Osteoblast (primary cell): ENCODE measurements around the gene TIMP2. TPM values are rescaled to one million over a fixed set of nuclear protein-coding genes. Genes with fewer than 3 reads are reported as not detected.

Source experiments
- DNase-seq: peaks from one replicate; pipeline ENCODE4 v3.0.0; 2011; ENCODE audit warnings: low spot score, mixed read lengths; ENCODE audit not compliant: insufficient read length; ENCODE audit errors: missing footprints
- H2AFZ ChIP-seq: 2 replicates; pipeline ENCODE4 v1.6.0; 2011; ENCODE audit warnings: mild to moderate bottlenecking, low read length
- H3K27ac ChIP-seq: 2 replicates; pipeline ENCODE4 v1.5.1; 2011; ENCODE audit warnings: mild to moderate bottlenecking, low read depth, low read length, moderate library complexity
- H3K27me3 ChIP-seq: 2 replicates; pipeline ENCODE4 v1.6.0; 2012; ENCODE audit warnings: mild to moderate bottlenecking, control low read depth, inconsistent platforms, low read length, moderate library complexity; ENCODE audit not compliant: insufficient read depth
- H3K36me3 ChIP-seq: 2 replicates; pipeline ENCODE4 v1.5.1; 2011; ENCODE audit warnings: mild to moderate bottlenecking, low read length, control low read depth, moderate library complexity; ENCODE audit not compliant: insufficient read depth
- H3K4me1 ChIP-seq: 2 replicates; pipeline ENCODE4 v1.5.1; 2011; ENCODE audit warnings: mild to moderate bottlenecking, low read length, control low read depth, moderate library complexity; ENCODE audit not compliant: insufficient read depth
- H3K4me2 ChIP-seq: 2 replicates; pipeline ENCODE4 v1.6.0; 2011; ENCODE audit warnings: mild to moderate bottlenecking, low read length; ENCODE audit not compliant: insufficient read depth
- H3K4me3 ChIP-seq: fragments of 200-600 bp; sonication (generic); 3 replicates; pipeline ENCODE4 v1.5.1; 2012; ENCODE audit warnings: mild to moderate bottlenecking, low read length, inconsistent platforms; ENCODE audit not compliant: insufficient read depth
- H3K79me2 ChIP-seq: 2 replicates; pipeline ENCODE4 v1.6.0; 2012; ENCODE audit warnings: mild to moderate bottlenecking, low read length, control low read depth, inconsistent platforms; ENCODE audit not compliant: insufficient read depth
- H3K9me3 ChIP-seq: 2 replicates; pipeline ENCODE4 v1.5.1; 2011; ENCODE audit warnings: low read depth, low read length, control low read depth
- H4K20me1 ChIP-seq: 2 replicates; pipeline ENCODE4 v1.6.0; 2012; ENCODE audit warnings: mild to moderate bottlenecking, low read length, control low read depth; ENCODE audit not compliant: insufficient read depth
- CTCF ChIP-seq: IDR thresholded peaks from 2 replicates; pipeline ENCODE4 v1.5.1; 2011; ENCODE audit warnings: mild to moderate bottlenecking, low read depth, low read length, moderate library complexity; ENCODE audit errors: extremely low read depth
- total RNA-seq: library from RNA; depleted of rRNA; stranded (reverse); fragments of >200 nt; gene quantifications from 2 replicates; pipeline ENCODE4 v1.2.3, GENCODE V29; 2012

The TIMP2 gene
- total RNA-seq, 1 donor: 164 TPM

GRCh38 chr17:78956254-78956653, 31.1 kb upstream of the TIMP2 start:
- H3K9me3 ChIP-seq: peaks cover under 1% of the 10 kb centered on the region
- peaks cover 14% of the 10 kb centered on the region for H3K4me1 ChIP-seq
- no peak overlapping the region for H3K4me3 ChIP-seq
- no peak overlapping the region for H3K4me2 ChIP-seq
- no peak for DNase-seq
- H3K27me3 ChIP-seq: no peaks in the 10 kb centered on the region
- no peaks in the 10 kb centered on the region for H4K20me1 ChIP-seq
- no peaks in the 10 kb centered on the region for H3K36me3 ChIP-seq
- no peak for TF ChIP-seq CTCF
- no peak overlapping the region for H2AFZ ChIP-seq
- no peak overlapping the region for H3K27ac ChIP-seq
- H3K79me2 ChIP-seq: no peaks in the 10 kb centered on the region

- TF ChIP-seq CTCF: no peak
- H3K36me3 ChIP-seq: no peaks in the 10 kb centered on the region
- DNase-seq: peak; percentile 61
- H3K4me1 ChIP-seq: peaks cover 14% of the 10 kb centered on the region
- peaks cover 10% of the 10 kb centered on the region for H3K9me3 ChIP-seq
- H2AFZ ChIP-seq: no peak overlapping the region
- no peak overlapping the region for H3K4me3 ChIP-seq
- no peak overlapping the region for H3K27ac ChIP-seq
- no peaks in the 10 kb centered on the region for H4K20me1 ChIP-seq
- H3K4me2 ChIP-seq: no peak overlapping the region
- H3K79me2 ChIP-seq: no peaks in the 10 kb centered on the region
- H3K27me3 ChIP-seq: no peaks in the 10 kb centered on the region
These were observed 29.5 kb upstream of the TIMP2 start for GRCh38 chr17:78954684-78955083.

GRCh38 chr17:78953356-78954350, 28.5 kb upstream of the TIMP2 start:
- Histone ChIP-seq H3K79me2 (no peaks in the 10 kb centered on the region), H3K27ac (no peak overlapping the region), H3K9me3 (peaks cover 10% of the 10 kb centered on the region), H3K4me2 (no peak overlapping the region), H3K27me3 (no peaks in the 10 kb centered on the region), H3K36me3 (no peaks in the 10 kb centered on the region), H3K4me3 (no peak overlapping the region), H2AFZ (no peak overlapping the region), H3K4me1 (peaks cover 14% of the 10 kb centered on the region), H4K20me1 (no peaks in the 10 kb centered on the region)
- peak; percentile 72 for DNase-seq
- TF ChIP-seq CTCF: no peak

- no peak overlapping the region for H3K4me3 ChIP-seq
- no peaks in the 10 kb centered on the region for H3K79me2 ChIP-seq
- H3K27ac ChIP-seq: no peak overlapping the region
- no peak overlapping the region for H2AFZ ChIP-seq
- H4K20me1 ChIP-seq: no peaks in the 10 kb centered on the region
- no peak for TF ChIP-seq CTCF
- peaks cover 10% of the 10 kb centered on the region for H3K9me3 ChIP-seq
- H3K36me3 ChIP-seq: no peaks in the 10 kb centered on the region
- H3K4me2 ChIP-seq: no peak overlapping the region
- H3K4me1 ChIP-seq: peaks cover 14% of the 10 kb centered on the region
- DNase-seq: no peak
- no peaks in the 10 kb centered on the region for H3K27me3 ChIP-seq
These were observed 27.5 kb upstream of the TIMP2 start for GRCh38 chr17:78952706-78953105.
